CD14-positive monocyte (primary cell): Measurements from ENCODE around the gene PTPRN2. TPM values are rescaled to one million over a fixed set of nuclear protein-coding genes. Genes with fewer than 3 reads are reported as not detected.

ENCODE experiments used
- DNase-seq, 3 donors: peaks; one replicate each; pipeline ENCODE4 v3.0.0-alpha.2; 2011 to 2022
- H2AFZ ChIP-seq: 2 replicates; pipeline ENCODE4 v1.6.0; 2012; ENCODE audit warnings: mild to moderate bottlenecking, low read depth, low read length, inconsistent platforms; ENCODE audit not compliant: insufficient read depth, poor library complexity, severe bottlenecking
- H3K27ac ChIP-seq, 2 donors: 1 replicate in 1 of 2; 2 replicates in 1 of 2; pipeline ENCODE4 v1.5.1; 2012 to 2013; ENCODE audit warnings: low read length in 2 of 2, control low read depth in 1 of 2, inconsistent platforms in 1 of 2, low read depth in 1 of 2, mild to moderate bottlenecking in 1 of 2
- H3K27me3 ChIP-seq, 2 donors: one replicate each; pipeline versions ENCODE4 v1.6.0 to v1.6.1; 2011 to 2013; ENCODE audit warnings: low read length in 2 of 2; ENCODE audit not compliant: control insufficient read depth in 2 of 2, insufficient read depth in 2 of 2
- H3K36me3 ChIP-seq, 2 donors: replicated peaks in 1 of 2; 1 replicate in 1 of 2; 2 replicates in 1 of 2; pipeline versions ENCODE4 v1.5.1 to v1.6.1; 2012 to 2013; ENCODE audit warnings: low read length in 2 of 2, control low read depth in 1 of 2, inconsistent platforms in 1 of 2, mild to moderate bottlenecking in 1 of 2; ENCODE audit not compliant: insufficient read depth in 2 of 2, control insufficient read depth in 1 of 2
- H3K4me1 ChIP-seq, 2 donors: 1 replicate in 1 of 2; 2 replicates in 1 of 2; pipeline versions ENCODE4 v1.5.1 to v1.6.1; 2012 to 2013; ENCODE audit warnings: low read length in 2 of 2, control low read depth in 1 of 2, inconsistent platforms in 1 of 2, mild to moderate bottlenecking in 1 of 2, moderate library complexity in 1 of 2; ENCODE audit not compliant: insufficient read depth in 2 of 2, control insufficient read depth in 1 of 2
- H3K4me2 ChIP-seq: replicated peaks from 2 replicates; pipeline ENCODE3; 2012; ENCODE audit warnings: low read length, moderate library complexity, mild to moderate bottlenecking; ENCODE audit not compliant: poor library complexity, severe bottlenecking; ENCODE audit errors: extremely low read depth
- H3K4me3 ChIP-seq, 3 experiments: fragments of 200-600 bp in 1 of 3; sonication (generic) in 1 of 3; replicated peaks in 1 of 3; 1 replicate in 2 of 3; 2 replicates in 1 of 3; pipeline ENCODE4 v1.5.1; 2011 to 2013; ENCODE audit warnings: low read length in 3 of 3, mild to moderate bottlenecking in 3 of 3, control low read depth in 2 of 3, low read depth in 2 of 3, inconsistent platforms in 1 of 3, moderate library complexity in 1 of 3
- H3K79me2 ChIP-seq: 2 replicates; pipeline ENCODE4 v1.6.0; 2012; ENCODE audit warnings: mild to moderate bottlenecking, control low read depth, inconsistent platforms, low read length, moderate library complexity; ENCODE audit not compliant: insufficient read depth
- H3K9ac ChIP-seq: 2 replicates; pipeline ENCODE4 v1.6.0; 2017; ENCODE audit warnings: low read length, mild to moderate bottlenecking; ENCODE audit not compliant: insufficient read depth, poor library complexity, severe bottlenecking
- H3K9me3 ChIP-seq, 2 donors: replicated peaks in 1 of 2; 1 replicate in 1 of 2; 2 replicates in 1 of 2; pipeline versions ENCODE4 v1.5.1 to v1.6.1; 2012 to 2013; ENCODE audit warnings: low read length in 2 of 2, control low read depth in 1 of 2; ENCODE audit not compliant: control insufficient read depth in 1 of 2, insufficient read depth in 1 of 2
- H4K20me1 ChIP-seq: 2 replicates; pipeline ENCODE4 v1.6.0; 2012; ENCODE audit warnings: mild to moderate bottlenecking, low read length, control low read depth, moderate library complexity; ENCODE audit not compliant: insufficient read depth
- H3K27ac Mint-ChIP-seq, 7 donors: one replicate each; pipeline ENCODE4 v1.8.0; 2020; ENCODE audit warnings: mild to moderate bottlenecking in 7 of 7, mixed read lengths in 7 of 7, moderate library complexity in 6 of 7, inconsistent platforms in 2 of 7
- H3K27me3 Mint-ChIP-seq, 3 donors: one replicate each; pipeline ENCODE4 v1.8.0; 2021 to 2022; ENCODE audit warnings: low read depth in 3 of 3, mild to moderate bottlenecking in 3 of 3, mixed read lengths in 3 of 3, moderate library complexity in 3 of 3, inconsistent platforms in 1 of 3
- H3K36me3 Mint-ChIP-seq, 2 donors: one replicate each; pipeline ENCODE4 v1.8.0; 2020; ENCODE audit warnings: mixed read lengths in 2 of 2, inconsistent platforms in 1 of 2, mild to moderate bottlenecking in 1 of 2
- H3K4me1 Mint-ChIP-seq: one replicate; pipeline ENCODE4 v1.8.0; 2020; ENCODE audit warnings: mild to moderate bottlenecking, mixed read lengths
- H3K4me3 Mint-ChIP-seq, 2 donors: one replicate each; pipeline ENCODE4 v1.8.0; 2020; ENCODE audit warnings: mild to moderate bottlenecking in 2 of 2, mixed read lengths in 2 of 2, moderate library complexity in 1 of 2
- H3K9me3 Mint-ChIP-seq, 7 donors: one replicate each; pipeline ENCODE4 v1.8.0; 2020 to 2022; ENCODE audit warnings: mixed read lengths in 7 of 7, mild to moderate bottlenecking in 6 of 7, moderate library complexity in 6 of 7, inconsistent platforms in 2 of 7
- CTCF ChIP-seq: fragments of 200-600 bp; IDR thresholded peaks from one replicate; pipeline ENCODE4 v1.8.0; 2022; ENCODE audit warnings: antibody characterized with exemption, mild to moderate bottlenecking
- WGBS: methylation state at CpG from one replicate; pipeline ENCODE4 v1.1.5; 2013; ENCODE audit warnings: missing lambda C conversion rate; ENCODE audit not compliant: insufficient coverage; 5-methylcytosine and 5-hydroxymethylcytosine counted together
- intact Hi-C, 2 donors: fragments of 100-400 bp; cut with micrococcal nuclease; formaldehyde crosslinking; loops; one replicate each; pipeline versions ENCODE4 v1.15.0 to v1.15.1; 2023
- polyA plus RNA-seq, 3 donors: library from polyadenylated mRNA; depleted of rRNA in 1 of 3; unstranded in 2 of 3; stranded (reverse) in 1 of 3; fragments of 300-500 nt in 2 of 3; fragments of >200 nt in 1 of 3; fragmentation: Illumina TruSeq in 2 of 3; gene quantifications; 1 replicate in 2 of 3; 2 replicates in 1 of 3; pipeline ENCODE4 v1.2.3, GENCODE V29; 2012 to 2021

The PTPRN2 gene
- polyA plus RNA-seq, 3 donors, result 0.25 to 1.4 (median 0.97) TPM

- peaks cover 50 to 76% of the 10 kb centered on the region in 2 donors for H3K9me3 ChIP-seq
- no peak overlapping the region for H3K4me3 Mint-ChIP-seq
These were observed 481.4 kb downstream of the PTPRN2 start for GRCh38 chr7:158106272-158106671.

GRCh38 chr7:158103378-158103777, 484.2 kb downstream of the PTPRN2 start:
- Mint-ChIP-seq H3K9me3 (peaks cover 13 to 26% (median 16%) of the 10 kb centered on the region in 7 donors), H3K4me1 (no peaks in the 10 kb centered on the region), H3K4me3 (no peak overlapping the region), H3K27ac (no peak overlapping the region), H3K27me3 (peaks cover 0 to 2% (median 0%) of the 10 kb centered on the region in 3 donors), H3K36me3 (no peaks in the 10 kb centered on the region)
- H3K79me2 ChIP-seq, result no peaks in the 10 kb centered on the region
- no peaks in the 10 kb centered on the region for H3K36me3 ChIP-seq
- H3K27me3 ChIP-seq, result no peaks in the 10 kb centered on the region
- no peak for TF ChIP-seq CTCF
- no peak overlapping the region for H3K27ac ChIP-seq
- no peak for DNase-seq
- no peak overlapping the region for H2AFZ ChIP-seq
- intact Hi-C loops, result no loop called here
- H4K20me1 ChIP-seq, result no peaks in the 10 kb centered on the region
- H3K4me3 ChIP-seq, result no peak overlapping the region
- H3K9ac ChIP-seq, result no peak overlapping the region
- 92% methylated on average over 7 of the region's 7 CpGs for WGBS
- no peaks in the 10 kb centered on the region for H3K4me1 ChIP-seq
- no peak overlapping the region for H3K4me2 ChIP-seq
- H3K9me3 ChIP-seq, result peaks cover 21 to 48% of the 10 kb centered on the region in 2 donors

More at GRCh38 chr7:158106272-158106671, 481.4 kb downstream of the PTPRN2 start:
- Histone ChIP-seq H3K79me2 (no peaks in the 10 kb centered on the region), H3K27me3 (no peaks in the 10 kb centered on the region), H3K9ac (no peak overlapping the region), H3K36me3 (no peaks in the 10 kb centered on the region), H3K27ac (no peak overlapping the region), H4K20me1 (no peaks in the 10 kb centered on the region), H3K4me2 (no peak overlapping the region), H3K4me3 (no peak overlapping the region), H3K4me1 (no peaks in the 10 kb centered on the region), H2AFZ (no peak overlapping the region)
- no peak for TF ChIP-seq CTCF
- no peak for DNase-seq
- H3K4me1 Mint-ChIP-seq, result no peaks in the 10 kb centered on the region
- peaks cover 25 to 43% (median 35%) of the 10 kb centered on the region in 7 donors for H3K9me3 Mint-ChIP-seq
- H3K36me3 Mint-ChIP-seq, result no peaks in the 10 kb centered on the region
- no peak overlapping the region for H3K27ac Mint-ChIP-seq
- 95% methylated on average over 2 of the region's 3 CpGs for WGBS
- intact Hi-C loops, result no loop called here
- H3K27me3 Mint-ChIP-seq, result peaks cover 0 to 2% (median 0%) of the 10 kb centered on the region in 3 donors
